GM13977 (cell line): ENCODE measurements around the gene ERRFI1.
"Not testable (repeated sequence)": the region's sequence is repeated elsewhere in the genome, so short reads cannot be mapped to it uniquely, and the experiment has no call there.

Experiments
- DNase-seq: peaks from one replicate; pipeline ENCODE4 v3.0.0; 2012; ENCODE audit warnings: low spot score
- in situ Hi-C: fragments of 300-500 bp; cut with MboI; formaldehyde crosslinking; loops from one replicate; pipeline ENCODE4 v1.12.0; 2022; ENCODE audit warnings: low sequenced_read_pairs, low pct_unique_long_range_greater_than_20kb, mixed read lengths, inconsistent platforms; ENCODE audit not compliant: unreplicated experiment
- TF ChIP-seq, protein P1 (sequence below): IDR thresholded peaks from 2 replicates; pipeline ENCODE4 v1.5.1; 2012; ENCODE audit warnings: mild to moderate bottlenecking, control low read depth; ENCODE audit not compliant: insufficient read depth; ENCODE audit errors: extremely low read depth, missing control alignments

Gene ERRFI1, protein sequence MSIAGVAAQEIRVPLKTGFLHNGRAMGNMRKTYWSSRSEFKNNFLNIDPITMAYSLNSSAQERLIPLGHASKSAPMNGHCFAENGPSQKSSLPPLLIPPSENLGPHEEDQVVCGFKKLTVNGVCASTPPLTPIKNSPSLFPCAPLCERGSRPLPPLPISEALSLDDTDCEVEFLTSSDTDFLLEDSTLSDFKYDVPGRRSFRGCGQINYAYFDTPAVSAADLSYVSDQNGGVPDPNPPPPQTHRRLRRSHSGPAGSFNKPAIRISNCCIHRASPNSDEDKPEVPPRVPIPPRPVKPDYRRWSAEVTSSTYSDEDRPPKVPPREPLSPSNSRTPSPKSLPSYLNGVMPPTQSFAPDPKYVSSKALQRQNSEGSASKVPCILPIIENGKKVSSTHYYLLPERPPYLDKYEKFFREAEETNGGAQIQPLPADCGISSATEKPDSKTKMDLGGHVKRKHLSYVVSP

DNA sequence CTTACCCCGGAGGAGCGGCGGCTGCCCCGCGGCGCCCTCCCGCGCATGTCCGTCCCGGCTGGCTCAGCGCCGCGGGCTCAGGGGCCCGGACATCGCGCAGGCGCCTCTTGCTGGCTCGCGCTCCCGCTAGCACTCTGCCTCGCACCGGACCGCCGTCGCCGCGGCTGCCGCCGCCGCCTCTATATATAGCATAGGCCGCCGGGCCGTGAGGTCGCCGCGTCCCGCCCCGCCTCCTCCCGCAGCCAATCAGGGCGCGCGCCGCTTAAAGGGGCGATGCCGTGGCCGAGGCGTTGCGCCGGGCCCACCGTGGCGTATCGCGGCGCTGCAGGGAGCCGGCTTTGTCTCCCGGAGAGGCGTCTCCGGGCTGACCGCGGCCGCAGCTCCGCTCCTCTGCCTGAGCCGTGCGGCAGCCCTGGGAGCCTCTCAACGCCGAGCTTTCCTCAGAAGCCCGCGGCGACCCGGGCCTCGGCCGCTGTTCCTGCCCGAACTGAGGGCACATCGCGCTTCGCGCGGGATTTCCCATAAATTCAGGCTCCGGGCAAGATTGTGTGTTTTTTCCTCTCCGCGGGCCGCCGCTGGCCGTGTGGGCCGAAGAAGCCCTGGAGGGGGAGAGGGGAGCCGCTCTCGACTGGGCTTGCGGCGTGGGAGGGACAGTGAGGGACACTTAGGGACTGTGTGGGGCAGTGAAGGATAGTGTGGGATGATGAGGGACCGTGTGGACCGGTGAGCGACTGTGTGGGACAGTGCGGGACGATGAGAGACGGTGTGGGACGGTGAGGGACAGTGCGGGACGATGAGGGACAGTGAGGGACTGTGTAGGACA lies at the start of gene ERRFI1:
TSS of gene ERRFI1 (minus strand) at position 157 of the 823 bp plus-strand sequence. CDS start 10,690 bp downstream, outside the sequence.
- in situ Hi-C loops = no loop called here
- TF ChIP-seq, protein P1, sequence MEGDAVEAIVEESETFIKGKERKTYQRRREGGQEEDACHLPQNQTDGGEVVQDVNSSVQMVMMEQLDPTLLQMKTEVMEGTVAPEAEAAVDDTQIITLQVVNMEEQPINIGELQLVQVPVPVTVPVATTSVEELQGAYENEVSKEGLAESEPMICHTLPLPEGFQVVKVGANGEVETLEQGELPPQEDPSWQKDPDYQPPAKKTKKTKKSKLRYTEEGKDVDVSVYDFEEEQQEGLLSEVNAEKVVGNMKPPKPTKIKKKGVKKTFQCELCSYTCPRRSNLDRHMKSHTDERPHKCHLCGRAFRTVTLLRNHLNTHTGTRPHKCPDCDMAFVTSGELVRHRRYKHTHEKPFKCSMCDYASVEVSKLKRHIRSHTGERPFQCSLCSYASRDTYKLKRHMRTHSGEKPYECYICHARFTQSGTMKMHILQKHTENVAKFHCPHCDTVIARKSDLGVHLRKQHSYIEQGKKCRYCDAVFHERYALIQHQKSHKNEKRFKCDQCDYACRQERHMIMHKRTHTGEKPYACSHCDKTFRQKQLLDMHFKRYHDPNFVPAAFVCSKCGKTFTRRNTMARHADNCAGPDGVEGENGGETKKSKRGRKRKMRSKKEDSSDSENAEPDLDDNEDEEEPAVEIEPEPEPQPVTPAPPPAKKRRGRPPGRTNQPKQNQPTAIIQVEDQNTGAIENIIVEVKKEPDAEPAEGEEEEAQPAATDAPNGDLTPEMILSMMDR = no peak
- DNase-seq = peak; percentile 95

DNA sequence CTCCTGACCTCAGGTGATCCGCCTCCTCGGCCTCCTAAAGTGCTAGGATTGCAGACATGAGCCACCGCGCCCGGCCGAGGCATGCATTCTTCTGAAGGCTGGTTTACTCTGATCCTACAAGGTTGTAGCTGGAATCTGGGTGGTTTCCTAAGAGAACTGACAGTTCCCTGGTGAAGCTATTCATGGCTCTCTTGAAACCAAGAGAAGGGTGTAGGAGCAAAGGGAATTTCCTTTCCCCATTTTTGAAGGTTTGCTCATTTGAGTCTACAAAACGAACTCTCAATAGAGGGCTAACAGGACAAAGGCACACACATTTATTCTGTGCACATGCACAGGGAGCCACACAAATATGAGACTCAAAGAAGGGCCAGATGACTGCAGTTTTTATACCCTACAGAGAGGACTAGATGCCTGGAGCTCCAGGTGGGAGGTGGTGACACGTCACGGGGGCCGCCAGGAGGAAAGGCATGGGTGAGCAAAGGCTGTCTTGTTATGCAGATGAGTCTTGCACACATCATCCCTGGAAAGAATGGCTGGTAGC lies 49.5 kb upstream of the ERRFI1 start:
- in situ Hi-C loops = no loop called here
- no peak for DNase-seq
- TF ChIP-seq, protein P1 = no peak

DNA sequence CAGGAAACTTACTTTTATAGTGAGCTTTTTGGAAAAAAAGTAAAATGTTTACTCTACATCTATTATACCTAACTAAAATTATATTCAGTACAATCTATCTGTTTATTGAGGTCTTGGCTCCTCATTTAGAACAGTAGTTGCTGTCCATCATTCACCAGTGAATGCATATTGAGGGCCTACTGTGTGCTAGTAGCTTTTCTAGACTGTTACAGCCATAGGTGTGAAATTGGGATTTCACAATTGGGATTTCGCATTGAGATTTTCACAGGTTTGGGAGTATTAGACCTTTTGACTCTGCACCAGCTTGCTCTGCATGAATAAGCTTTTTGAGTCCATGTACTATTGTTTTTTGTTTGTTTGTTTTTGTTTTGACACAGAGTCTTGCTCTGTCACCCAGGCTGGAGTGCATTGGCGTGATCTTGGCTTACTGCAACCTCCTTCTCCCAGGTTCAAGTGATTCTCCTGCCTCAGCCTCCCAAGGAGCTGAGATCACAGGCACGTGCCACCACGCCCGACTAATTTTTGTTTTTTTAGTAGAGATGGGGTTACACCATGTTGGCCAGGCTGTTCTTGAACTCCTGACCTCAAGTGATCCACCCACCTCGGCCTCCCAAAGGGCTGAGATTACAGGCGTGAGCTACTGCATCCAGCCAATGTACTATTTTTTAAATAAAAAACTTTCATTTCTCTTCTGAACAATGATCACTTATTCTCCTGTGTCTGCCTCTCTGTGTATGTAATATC lies 47.2 kb upstream of the ERRFI1 start:
- no peak for DNase-seq
- TF ChIP-seq, protein P1 = no peak
- in situ Hi-C loops = no loop called here

DNA sequence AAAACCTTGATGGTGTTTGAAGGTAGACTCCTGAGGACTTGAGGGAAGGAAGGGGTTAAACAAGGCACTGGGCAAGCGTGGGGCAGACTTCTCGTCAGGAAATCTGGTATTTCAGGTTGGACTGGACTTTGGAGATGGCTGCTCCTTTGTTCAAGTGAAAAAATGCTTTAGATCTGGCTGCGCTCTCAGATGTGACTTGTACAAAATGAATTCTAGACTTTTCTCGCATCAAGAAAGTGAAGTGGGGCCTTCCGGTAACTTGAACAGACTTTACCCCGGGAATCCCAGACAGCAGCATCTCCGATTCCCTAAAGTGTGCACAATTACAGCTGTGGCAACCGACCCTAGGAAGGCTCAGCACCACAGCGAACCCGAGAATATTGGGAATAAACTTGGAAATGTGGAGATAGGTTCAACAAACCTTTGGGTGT lies 44.3 kb upstream of the ERRFI1 start:
- DNase-seq = no peak
- in situ Hi-C loops = no loop called here
- TF ChIP-seq, protein P1 = no peak

DNA sequence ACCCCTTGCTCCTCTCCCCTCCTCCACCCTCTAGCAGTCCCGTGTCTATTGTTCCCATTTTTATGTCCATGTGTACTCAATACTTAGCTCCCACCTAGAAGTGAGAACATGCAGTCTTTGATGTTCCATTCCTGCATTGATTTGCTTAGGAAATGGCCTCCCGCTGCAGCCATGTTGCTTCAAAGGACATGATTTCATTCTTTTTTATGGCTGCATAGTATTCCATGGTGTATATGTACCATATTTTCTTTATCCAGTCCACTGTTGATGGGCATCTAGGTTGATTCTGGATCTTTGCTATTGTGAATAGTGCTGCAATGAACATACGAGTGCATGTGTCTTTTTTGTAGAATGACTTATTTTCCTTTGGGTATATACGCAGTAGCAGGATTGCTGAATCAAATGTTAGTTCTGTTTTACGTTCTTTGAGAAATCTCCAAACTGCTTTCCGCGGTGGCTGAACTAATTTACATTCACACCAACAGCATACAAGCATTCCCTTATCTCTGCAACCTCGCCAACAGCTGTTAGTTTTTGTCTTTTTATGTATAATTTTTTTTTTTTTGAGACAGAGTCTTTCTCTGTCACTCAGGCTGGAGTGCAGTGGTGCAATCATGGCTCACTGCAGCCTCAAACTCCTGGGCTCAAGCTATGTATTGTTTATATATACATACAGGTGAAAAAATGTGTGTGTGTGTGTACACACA lies 43.7 kb upstream of the ERRFI1 start:
- in situ Hi-C loops = not testable (repeated sequence)

DNA sequence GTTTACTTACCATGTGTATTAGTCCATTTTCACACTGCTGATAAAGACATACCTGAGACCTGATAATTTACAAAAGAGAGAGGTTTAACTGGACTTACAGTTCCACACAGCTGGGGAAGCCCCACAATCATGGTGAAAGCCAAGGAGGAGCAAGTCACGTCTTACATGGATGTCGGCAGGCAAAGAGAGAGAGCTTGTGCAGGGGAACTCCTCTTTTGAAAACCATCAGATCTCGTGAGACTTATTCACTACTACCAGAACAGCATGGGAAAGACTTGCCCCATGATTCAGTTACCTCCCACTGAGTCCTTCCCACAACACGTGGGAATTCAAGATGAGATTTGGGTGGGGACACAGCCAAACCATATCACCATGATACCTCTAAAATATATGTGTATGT lies 39.3 kb upstream of the ERRFI1 start:
- DNase-seq = no peak
- in situ Hi-C loops = no loop called here
- TF ChIP-seq, protein P1 = no peak

More for the DNA sequence above, 43.7 kb upstream of the ERRFI1 start:
- not testable (repeated sequence) for DNase-seq
